SK-N-SH treated with all-trans-retinoic acid at 6 μM for 48 hours (cell line): ENCODE data around the gene GPC6.

ENCODE experiments used
- ARNTL ChIP-seq: fragments of 450-650 bp; formaldehyde crosslinking; IDR thresholded peaks from 2 replicates; pipeline ENCODE4 v1.5.0; 2020; ENCODE audit warnings: low read depth, mild to moderate bottlenecking, moderate library complexity, borderline replicate concordance
- CREB5 ChIP-seq: fragments of 250-450 bp; sonication (Bioruptor Pico); IDR thresholded peaks from 2 replicates; pipeline ENCODE4 v1.5.1; 2020; ENCODE audit warnings: low read depth, mild to moderate bottlenecking, moderate library complexity
- ESRRG ChIP-seq: fragments of 250-450 bp; sonication (Bioruptor Pico); IDR thresholded peaks from 2 replicates; pipeline ENCODE4 v1.6.1; 2021; ENCODE audit warnings: mild to moderate bottlenecking
- GLIS3 ChIP-seq: fragments of 250-450 bp; sonication (Bioruptor Pico); IDR thresholded peaks from 2 replicates; pipeline ENCODE4 v1.5.0; 2020; ENCODE audit warnings: mild to moderate bottlenecking, moderate library complexity
- ISL1 ChIP-seq: fragments of 250-450 bp; sonication (Bioruptor Pico); IDR thresholded peaks from 2 replicates; pipeline ENCODE4 v2.1.2; 2022; ENCODE audit warnings: mild to moderate bottlenecking, moderate library complexity
- OSR1 ChIP-seq: fragments of 250-450 bp; sonication (Bioruptor Pico); IDR thresholded peaks from 2 replicates; pipeline ENCODE4 v1.8.0; 2022; ENCODE audit warnings: moderate library complexity, mild to moderate bottlenecking, inconsistent platforms
- PATZ1 ChIP-seq: fragments of 250-450 bp; sonication (Bioruptor Pico); IDR thresholded peaks from 2 replicates; pipeline ENCODE4 v1.8.0; 2020; ENCODE audit warnings: mild to moderate bottlenecking, moderate library complexity, borderline replicate concordance
- POU6F1 ChIP-seq: fragments of 250-450 bp; sonication (Bioruptor Pico); IDR thresholded peaks from 2 replicates; pipeline ENCODE4 v1.8.0; 2021; ENCODE audit warnings: low read depth, mild to moderate bottlenecking, moderate library complexity, borderline replicate concordance
- SNAI2 ChIP-seq: fragments of 250-450 bp; sonication (Bioruptor Pico); IDR thresholded peaks from 2 replicates; pipeline ENCODE4 v1.5.0; 2020; ENCODE audit warnings: mild to moderate bottlenecking, moderate library complexity
- TCF4 ChIP-seq: fragments of 250-450 bp; sonication (Bioruptor Pico); IDR thresholded peaks from 2 replicates; pipeline ENCODE4 v1.8.0; 2021; ENCODE audit warnings: mild to moderate bottlenecking, moderate library complexity, borderline replicate concordance
- TOX ChIP-seq: fragments of 250-450 bp; sonication (Bioruptor Pico); IDR thresholded peaks from 2 replicates; pipeline ENCODE4 v1.8.0; 2021; ENCODE audit warnings: mild to moderate bottlenecking, moderate library complexity, borderline replicate concordance
- TSHZ2 ChIP-seq: fragments of 250-450 bp; sonication (Bioruptor Pico); IDR thresholded peaks from 2 replicates; pipeline ENCODE4 v1.5.0; 2020; ENCODE audit warnings: mild to moderate bottlenecking, moderate library complexity
- ZFP3 ChIP-seq: fragments of 250-450 bp; sonication (Bioruptor Pico); IDR thresholded peaks from 2 replicates; pipeline ENCODE4 v1.5.0; 2020; ENCODE audit warnings: mild to moderate bottlenecking, moderate library complexity
- ZFP30 ChIP-seq: fragments of 450-650 bp; formaldehyde crosslinking; IDR thresholded peaks from 2 replicates; pipeline ENCODE4 v1.5.0; 2022; ENCODE audit warnings: mild to moderate bottlenecking, moderate library complexity

- no peak for TF ChIP-seq TCF4 (CRISPR knock-in tag)
- TF ChIP-seq TOX (CRISPR knock-in tag): no peak
- TF ChIP-seq GLIS3: no peak
- no peak for TF ChIP-seq ARNTL (CRISPR knock-in tag)
- no peak for TF ChIP-seq ZFP3
- TF ChIP-seq CREB5: no peak
- no peak for TF ChIP-seq ZFP30 (CRISPR knock-in tag)
- no peak for TF ChIP-seq PATZ1 (CRISPR knock-in tag)
- no peak for TF ChIP-seq ISL1 (CRISPR knock-in tag)
- no peak for TF ChIP-seq POU6F1 (CRISPR knock-in tag)
- TF ChIP-seq TSHZ2 (CRISPR knock-in tag): no peak
- TF ChIP-seq SNAI2 (CRISPR knock-in tag): no peak
- TF ChIP-seq ESRRG: no peak
- no peak for TF ChIP-seq OSR1 (CRISPR knock-in tag)
These were observed 291.1 kb downstream of the GPC6 start for GRCh38 chr13:93517658-93518057.
